HepG2 (cell line): ENCODE measurements around the gene KDM5C. TPM values are rescaled to one million over a fixed set of nuclear protein-coding genes. Genes with fewer than 3 reads are reported as not detected.

Experiments used
- ATAC-seq: fragments of 200-7000 bp; cut with Tn5 transposase; 3 replicates; pipeline ENCODE4 v1.9.1; 2020; ENCODE audit warnings: mild to moderate bottlenecking, moderate library complexity
- BruUV-seq: library from RNA; stranded (reverse); fragments of 400-500 nt; replicated peaks from 2 replicates; lab custom pipeline; 2021; lab: Mats Ljungman, UMichigan
- CTCF ChIA-PET: fragments of 300-600 bp; formaldehyde crosslinking; extraction: SDS; loops from one replicate; lab custom pipeline; 2021; ENCODE audit warnings: low total read pairs, inconsistent platforms, low intra/inter-chr PET ratio; lab: Yijun Ruan, JAX
- POLR2A ChIA-PET: fragments of 350-600 bp; sonication (Branson Sonifier 250); formaldehyde crosslinking; loops from one replicate; lab custom pipeline; 2020; ENCODE audit warnings: antibody characterized with exemption, inconsistent platforms; lab: Yijun Ruan, JAX
- DNase-seq: peaks from one replicate; pipeline ENCODE4 v3.0.0-alpha.2; 2015; ENCODE audit warnings: low spot score
- FAIRE-seq: peaks from 3 replicates; lab custom pipeline; 2011; peaks lifted over from hg19 to GRCh38; lab: Jason Lieb, UNC
- H2AFZ ChIP-seq: one replicate; pipeline ENCODE4 v1.6.1; 2011; ENCODE audit warnings: low read length, inconsistent platforms
- H3K27ac ChIP-seq: fragments of 300-600 bp; 3 replicates; pipeline ENCODE4 v1.8.0; 2011; ENCODE audit warnings: mixed run types, mild to moderate bottlenecking, mixed read lengths, low read length, inconsistent platforms; ENCODE audit not compliant: insufficient read depth; ENCODE audit errors: extremely low read length
- H3K27me3 ChIP-seq, 2 experiments: fragments of 200-600 bp in 1 of 2; 2 replicates in 1 of 2; 3 replicates in 1 of 2; pipeline versions ENCODE4 v1.6.0 to v1.8.0; 2011; ENCODE audit warnings: low read length in 2 of 2, mild to moderate bottlenecking in 2 of 2, moderate library complexity in 2 of 2, inconsistent platforms in 1 of 2; ENCODE audit not compliant: insufficient read depth in 2 of 2, control insufficient read depth in 1 of 2
- H3K36me3 ChIP-seq, 2 experiments: fragments of 200-600 bp in 1 of 2; replicated peaks in 1 of 2; 2 replicates in 1 of 2; 3 replicates in 1 of 2; pipeline versions ENCODE4 v1.5.1 to v1.8.0; 2011; ENCODE audit warnings: low read length in 2 of 2, inconsistent platforms in 1 of 2; ENCODE audit not compliant: insufficient read depth in 2 of 2, control insufficient read depth in 1 of 2
- H3K4me1 ChIP-seq: 2 replicates; pipeline ENCODE4 v1.5.1; 2012; ENCODE audit warnings: low read length, inconsistent platforms; ENCODE audit not compliant: insufficient read depth
- H3K4me2 ChIP-seq: 2 replicates; pipeline ENCODE4 v1.6.0; 2011; ENCODE audit warnings: low read depth, low read length, inconsistent platforms
- H3K4me3 ChIP-seq, 3 experiments: fragments of 200-600 bp in 1 of 3; sonication (generic), shearing (Covaris generic) in 1 of 3; replicated peaks in 1 of 3; 2 replicates each; pipeline ENCODE4 v1.5.1; 2011 to 2016; ENCODE audit warnings: low read length in 3 of 3, inconsistent platforms in 2 of 3, low read depth in 2 of 3, mild to moderate bottlenecking in 2 of 3, control low read depth in 1 of 3, mixed read lengths in 1 of 3; ENCODE audit not compliant: insufficient read depth in 1 of 3
- H3K79me2 ChIP-seq: one replicate; pipeline ENCODE4 v1.6.1; 2011; ENCODE audit warnings: low read length, inconsistent platforms; ENCODE audit not compliant: insufficient read depth
- H3K9ac ChIP-seq: 2 replicates; pipeline ENCODE4 v1.6.0; 2011; ENCODE audit warnings: mild to moderate bottlenecking, low read depth, low read length, inconsistent platforms; ENCODE audit not compliant: insufficient read depth
- H3K9me3 ChIP-seq: 2 replicates; pipeline ENCODE4 v1.5.1; 2012; ENCODE audit warnings: mild to moderate bottlenecking, low read length
- H4K20me1 ChIP-seq: 2 replicates; pipeline ENCODE4 v1.6.0; 2011; ENCODE audit warnings: inconsistent platforms, mild to moderate bottlenecking, low read length, moderate library complexity; ENCODE audit not compliant: insufficient read depth
- ARNTL ChIP-seq: sonication (generic); formaldehyde crosslinking; IDR thresholded peaks from 2 replicates; pipeline ENCODE4 v1.4.0; 2020; ENCODE audit warnings: mild to moderate bottlenecking, missing genetic modification reagents
- BORCS8-MEF2B ChIP-seq: sonication (generic); formaldehyde crosslinking; IDR thresholded peaks from 2 replicates; pipeline ENCODE4 v1.8.0; 2022; ENCODE audit warnings: mild to moderate bottlenecking, missing genetic modification reagents
- HNF4A ChIP-seq: sonication (generic); formaldehyde crosslinking; IDR thresholded peaks from 2 replicates; pipeline ENCODE4 v1.4.0; 2020; ENCODE audit warnings: missing genetic modification reagents
- RBFOX2 ChIP-seq: fragments of 200-400 bp; formaldehyde crosslinking; IDR thresholded peaks from 2 replicates; pipeline ENCODE4 v1.6.1; 2017; ENCODE audit warnings: low read depth, mild to moderate bottlenecking, low read length
- SOX5 ChIP-seq: IDR thresholded peaks from 2 replicates; pipeline ENCODE4 v1.6.1; 2016; ENCODE audit warnings: borderline replicate concordance
- ZKSCAN8 ChIP-seq: IDR thresholded peaks from 2 replicates; pipeline ENCODE4 v1.6.1; 2016; ENCODE audit warnings: borderline replicate concordance, missing genetic modification reagents, missing compliant biosample characterization
- ZNF337 ChIP-seq: sonication (generic); formaldehyde crosslinking; IDR thresholded peaks from 2 replicates; pipeline ENCODE4 v1.5.1; 2020; ENCODE audit warnings: missing genetic modification reagents, low read depth, mild to moderate bottlenecking, borderline replicate concordance
- ZNF530 ChIP-seq: sonication (generic); formaldehyde crosslinking; IDR thresholded peaks from 2 replicates; pipeline ENCODE4 v1.5.0; 2020; ENCODE audit warnings: low read depth, mild to moderate bottlenecking, missing genetic modification reagents
- ZNF570 ChIP-seq: sonication (generic); formaldehyde crosslinking; IDR thresholded peaks from 2 replicates; pipeline ENCODE4 v1.4.0; 2020; ENCODE audit warnings: mild to moderate bottlenecking, missing genetic modification reagents, borderline replicate concordance
- ZNF614 ChIP-seq: IDR thresholded peaks from 2 replicates; pipeline ENCODE4 v1.6.1; 2018; ENCODE audit warnings: missing biosample characterization, missing genetic modification reagents, inconsistent platforms, borderline replicate concordance
- WGBS: methylation state at CpG from one replicate; pipeline ENCODE4 v1.1.6; 2017; ENCODE audit warnings: low lambda C conversion rate; 5-methylcytosine and 5-hydroxymethylcytosine counted together
- in situ Hi-C: cut with HindIII; loops from 2 replicates; pipeline ENCODE4 v1.10.0; 2017; ENCODE audit warnings: low pct_unique_long_range_greater_than_20kb; ENCODE audit not compliant: extremely low pct_ligation_motif_present
- intact Hi-C: fragments of 100-400 bp; cut with micrococcal nuclease; formaldehyde crosslinking; loops from one replicate; pipeline ENCODE4 v1.10.0; 2022; ENCODE audit not compliant: unreplicated experiment
- polyA plus RNA-seq, 8 experiments: library from polyadenylated mRNA; depleted of rRNA in 3 of 8; stranded (reverse) in 7 of 8; unstranded in 1 of 8; fragments of >200 nt; fragmentation: Illumina TruSeq in 4 of 8; extraction: Trizol in 4 of 8; gene quantifications; 2 replicates each; pipeline versions ENCODE4 v1.2.1 to v1.2.3, GENCODE V29; 2011 to 2016; ENCODE audit warnings: low read depth in 4 of 8, missing spikeins in 1 of 8, mixed read lengths in 1 of 8; ENCODE audit not compliant: insufficient read depth in 1 of 8
- total RNA-seq, 5 experiments: library from RNA; depleted of rRNA; stranded (reverse); fragments of >200 nt; fragmentation: Illumina TruSeq; extraction: Trizol; gene quantifications; 2 replicates each; pipeline ENCODE4 v1.2.3, GENCODE V29; 2016; ENCODE audit warnings: low read depth in 1 of 5
- TF ChIP-seq, protein P1 (sequence below): sonication (generic); formaldehyde crosslinking; IDR thresholded peaks from 2 replicates; pipeline ENCODE4 v1.4.0; 2020; ENCODE audit warnings: mild to moderate bottlenecking, missing genetic modification reagents

Gene KDM5C
- total and polyA plus RNA-seq, 2 of the 13 experiments (the other 11 are each of a cell fraction or from before 2014, with no cell fraction given) = 32.5 to 34.0 TPM

DNA sequence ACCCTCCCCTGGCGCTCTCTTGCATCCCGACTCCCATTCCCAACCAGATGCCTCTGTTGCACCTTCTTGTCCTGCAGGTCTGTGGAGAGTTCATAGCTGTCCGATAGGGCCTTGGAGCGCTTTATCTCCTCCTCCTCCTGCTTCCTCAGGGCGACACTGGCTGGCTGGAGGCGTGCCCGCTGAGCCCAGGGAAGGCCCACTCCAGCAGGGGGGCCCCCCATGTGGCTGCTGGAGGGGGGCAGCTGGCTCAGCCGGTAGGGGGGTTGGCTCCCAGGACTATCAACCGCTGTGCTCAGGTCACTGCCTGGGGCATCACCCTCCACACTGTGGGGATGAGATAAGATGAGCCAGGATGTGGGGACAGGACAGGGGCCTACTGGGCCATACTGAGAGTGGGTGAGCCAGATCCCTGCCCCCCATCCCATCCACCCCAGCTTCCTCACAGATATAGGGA lies 30.8 kb upstream of the KDM5C start:
- intact Hi-C loops (no loop called here), in situ Hi-C loops (no loop called here)
- H3K79me2 ChIP-seq = no peaks in the 10 kb centered on the region
- no TSS peak for BruUV-seq
- no peaks in the 10 kb centered on the region for H4K20me1 ChIP-seq
- POLR2A ChIA-PET = no interaction called here
- no peak for DNase-seq
- H3K4me3 ChIP-seq = no peak overlapping the region
- no peak overlapping the region for H3K27ac ChIP-seq
- H3K9ac ChIP-seq = no peak overlapping the region
- H3K27me3 ChIP-seq = no peaks in the 10 kb centered on the region
- CTCF ChIA-PET = no interaction called here
- no peaks in the 10 kb centered on the region for H3K4me1 ChIP-seq
- no peak for FAIRE-seq
- TF ChIP-seq SOX5 (CRISPR knock-in tag) = no peak
- TF ChIP-seq ZNF337 = no peak
- TF ChIP-seq, protein P1, sequence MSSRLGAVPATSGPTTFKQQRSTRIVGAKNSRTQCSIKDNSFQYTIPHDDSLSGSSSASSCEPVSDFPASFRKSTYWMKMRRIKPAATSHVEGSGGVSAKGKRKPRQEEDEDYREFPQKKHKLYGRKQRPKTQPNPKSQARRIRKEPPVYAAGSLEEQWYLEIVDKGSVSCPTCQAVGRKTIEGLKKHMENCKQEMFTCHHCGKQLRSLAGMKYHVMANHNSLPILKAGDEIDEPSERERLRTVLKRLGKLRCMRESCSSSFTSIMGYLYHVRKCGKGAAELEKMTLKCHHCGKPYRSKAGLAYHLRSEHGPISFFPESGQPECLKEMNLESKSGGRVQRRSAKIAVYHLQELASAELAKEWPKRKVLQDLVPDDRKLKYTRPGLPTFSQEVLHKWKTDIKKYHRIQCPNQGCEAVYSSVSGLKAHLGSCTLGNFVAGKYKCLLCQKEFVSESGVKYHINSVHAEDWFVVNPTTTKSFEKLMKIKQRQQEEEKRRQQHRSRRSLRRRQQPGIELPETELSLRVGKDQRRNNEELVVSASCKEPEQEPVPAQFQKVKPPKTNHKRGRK (CRISPR knock-in tag) = no peak
- no peak for TF ChIP-seq HNF4A (CRISPR knock-in tag)
- no peak for TF ChIP-seq RBFOX2
- TF ChIP-seq ZKSCAN8 (CRISPR knock-in tag) = no peak
- no peak for TF ChIP-seq ZNF570 (CRISPR knock-in tag)
- no peak for TF ChIP-seq ZNF614 (CRISPR knock-in tag)
- no peak for TF ChIP-seq BORCS8-MEF2B (CRISPR knock-in tag)
- no peak for TF ChIP-seq ZNF530 (CRISPR knock-in tag)
- no peak for TF ChIP-seq ARNTL (CRISPR knock-in tag)
- ATAC-seq = no peak
- no peak overlapping the region for H2AFZ ChIP-seq
- 80% methylated on average over 4 of the region's 9 CpGs for WGBS
- no peaks in the 10 kb centered on the region for H3K9me3 ChIP-seq
- H3K36me3 ChIP-seq = no peaks in the 10 kb centered on the region
- no peak overlapping the region for H3K4me2 ChIP-seq
